Adrenal gland (tissue), 5 donors: ENCODE results near the gene AP2S1.

Experiments used
- POLR2A ChIP-seq, 2 donors: fragments of 450-650 bp; IDR thresholded peaks; one replicate each; pipeline ENCODE4 v1.6.1; 2017; ENCODE audit warnings: antibody characterized with exemption in 2 of 2, mild to moderate bottlenecking in 2 of 2, moderate library complexity in 1 of 2
- TF ChIP-seq, protein P1 (sequence below), 6 experiments: fragments of 450-650 bp in 4 of 6; fragments of 200-600 bp in 2 of 6; sonication (generic) in 1 of 6; IDR thresholded peaks; 1 replicate in 5 of 6; 2 replicates in 1 of 6; pipeline versions ENCODE4 v1.5.1 to v1.8.0; 2016 to 2021; ENCODE audit warnings: antibody characterized with exemption in 6 of 6, mild to moderate bottlenecking in 2 of 6, moderate library complexity in 1 of 6
- donor health status: DM: no; HTN: no; CAD: no.

DNA sequence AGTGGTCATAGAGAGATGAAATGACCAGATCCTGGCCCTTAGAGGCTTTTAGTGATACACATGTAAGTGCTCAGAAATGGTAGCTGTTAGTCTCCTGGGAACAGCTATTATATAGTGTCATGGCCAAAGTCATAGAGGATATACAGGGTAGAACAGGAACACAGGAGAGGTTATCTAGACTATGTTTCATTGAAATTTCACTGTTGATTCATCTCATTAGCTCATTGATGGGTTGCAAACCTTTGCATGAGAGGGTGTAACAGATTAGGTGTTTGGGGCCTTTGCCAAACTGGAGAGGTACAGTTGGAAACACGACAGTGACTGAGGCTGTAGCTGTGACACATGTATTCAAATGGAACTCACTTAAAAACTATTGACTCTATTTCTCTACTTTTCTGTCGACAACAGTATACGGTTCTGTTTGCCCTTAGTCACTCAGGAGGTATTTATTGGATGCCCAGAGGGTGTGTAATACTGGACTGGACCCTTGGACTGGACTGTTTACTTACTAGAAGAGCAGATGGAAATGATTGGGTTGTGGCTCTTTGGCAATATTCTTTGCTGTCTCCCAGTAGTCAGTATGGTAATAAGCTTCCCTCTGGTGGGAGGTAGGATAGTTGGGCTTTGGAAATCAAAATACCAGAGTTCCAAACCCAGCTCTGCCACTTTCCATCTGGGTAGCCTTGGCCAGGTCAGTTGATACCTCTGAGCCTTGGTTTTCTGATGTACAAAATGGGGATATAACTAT, 40.0 kb upstream of the AP2S1 start:
- TF ChIP-seq, protein P1, sequence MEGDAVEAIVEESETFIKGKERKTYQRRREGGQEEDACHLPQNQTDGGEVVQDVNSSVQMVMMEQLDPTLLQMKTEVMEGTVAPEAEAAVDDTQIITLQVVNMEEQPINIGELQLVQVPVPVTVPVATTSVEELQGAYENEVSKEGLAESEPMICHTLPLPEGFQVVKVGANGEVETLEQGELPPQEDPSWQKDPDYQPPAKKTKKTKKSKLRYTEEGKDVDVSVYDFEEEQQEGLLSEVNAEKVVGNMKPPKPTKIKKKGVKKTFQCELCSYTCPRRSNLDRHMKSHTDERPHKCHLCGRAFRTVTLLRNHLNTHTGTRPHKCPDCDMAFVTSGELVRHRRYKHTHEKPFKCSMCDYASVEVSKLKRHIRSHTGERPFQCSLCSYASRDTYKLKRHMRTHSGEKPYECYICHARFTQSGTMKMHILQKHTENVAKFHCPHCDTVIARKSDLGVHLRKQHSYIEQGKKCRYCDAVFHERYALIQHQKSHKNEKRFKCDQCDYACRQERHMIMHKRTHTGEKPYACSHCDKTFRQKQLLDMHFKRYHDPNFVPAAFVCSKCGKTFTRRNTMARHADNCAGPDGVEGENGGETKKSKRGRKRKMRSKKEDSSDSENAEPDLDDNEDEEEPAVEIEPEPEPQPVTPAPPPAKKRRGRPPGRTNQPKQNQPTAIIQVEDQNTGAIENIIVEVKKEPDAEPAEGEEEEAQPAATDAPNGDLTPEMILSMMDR (IDR thresholded peaks at IDR 0.05): no peak
- TF ChIP-seq POLR2A (IDR thresholded peaks at IDR 0.05): no peak
